Activated CD8-positive, alpha-beta memory T cell treated with anti-CD3 and anti-CD28 coated beads for 48 hours (primary cell): ENCODE results near the gene GTF2B.
"Not testable (repeated sequence)": the region's sequence is repeated elsewhere in the genome, so short reads cannot be mapped to it uniquely, and the experiment has no call there.

Experiments used
- DNase-seq, 3 experiments: peaks; one replicate each; pipeline ENCODE4 v3.0.0-alpha.2; 2020; ENCODE audit warnings: low read depth in 2 of 3, low spot score in 2 of 3

Gene GTF2B

GRCh38 chr1:88885933-88886332, 5.4 kb downstream of the GTF2B start:
- no peak for DNase-seq

- no peak for DNase-seq
Measured at GRCh38 chr1:88883156-88883555, 8.2 kb downstream of the GTF2B start.

- DNase-seq, result not testable (repeated sequence)
Measured at GRCh38 chr1:88880717-88881116, 10.7 kb downstream of the GTF2B start.

- DNase-seq, result no peak
Measured at GRCh38 chr1:88878731-88879130, 12.6 kb downstream of the GTF2B start.

- no peak for DNase-seq
Measured at GRCh38 chr1:88877911-88878310, 13.5 kb downstream of the GTF2B start.

- no peak for DNase-seq
Measured at GRCh38 chr1:88877382-88877825, 14.0 kb downstream of the GTF2B start.

GRCh38 chr1:88876573-88877365, 14.6 kb downstream of the GTF2B start:
- no peak for DNase-seq

GRCh38 chr1:88875595-88875994, 15.8 kb downstream of the GTF2B start:
- no peak for DNase-seq

GRCh38 chr1:88873737-88874349, 17.5 kb downstream of the GTF2B start:
- DNase-seq, result no peak

GRCh38 chr1:88869644-88870043, 21.7 kb downstream of the GTF2B start:
- DNase-seq, result not testable (repeated sequence)

GRCh38 chr1:88867743-88868521, 23.4 kb downstream of the GTF2B start:
- DNase-seq, result no peak

- no peak for DNase-seq
Measured at GRCh38 chr1:88851303-88852063, 39.9 kb downstream of the GTF2B start.

- DNase-seq, result no peak
Measured at GRCh38 chr1:88847643-88848042, 43.7 kb downstream of the GTF2B start.

GRCh38 chr1:88825721-88826120, 65.6 kb downstream of the GTF2B start:
- DNase-seq, result no peak

GRCh38 chr1:88819642-88820041, 71.7 kb downstream of the GTF2B start:
- DNase-seq, result not testable (repeated sequence)

- no peak for DNase-seq
Measured at GRCh38 chr1:88813471-88813870, 77.9 kb downstream of the GTF2B start.

- DNase-seq, result no peak
Measured at GRCh38 chr1:88812366-88812765, 79.0 kb downstream of the GTF2B start.

GRCh38 chr1:88803444-88803843, 87.9 kb downstream of the GTF2B start:
- DNase-seq, result no peak

GRCh38 chr1:88802950-88803349, 88.4 kb downstream of the GTF2B start:
- DNase-seq, result no peak
